Prostate gland (tissue), 2 donors: ENCODE measurements around the gene ILDR2. TPM values are rescaled to one million over a fixed set of nuclear protein-coding genes. Genes with fewer than 3 reads are reported as not detected.

Experiments
- DNase-seq: peaks from one replicate; pipeline ENCODE4 v3.0.0-alpha.2; 2019; ENCODE audit warnings: low spot score
- H3K27ac ChIP-seq, 2 donors: fragments of 200-600 bp; sonication (generic); 2 replicates each; pipeline ENCODE4 v1.5.1; 2017 to 2019
- H3K27me3 ChIP-seq: fragments of 200-600 bp; sonication (generic); replicated peaks from 2 replicates; pipeline ENCODE4 v1.5.1; 2019; ENCODE audit not compliant: insufficient read depth
- H3K36me3 ChIP-seq, 2 donors: fragments of 200-600 bp; sonication (generic); 1 replicate in 1 of 2; 2 replicates in 1 of 2; pipeline versions ENCODE4 v1.5.1 to v1.8.1; 2017 to 2019
- H3K4me1 ChIP-seq: fragments of 200-600 bp; sonication (generic); replicated peaks from 2 replicates; pipeline ENCODE4 v1.5.1; 2019
- H3K4me3 ChIP-seq, 2 donors: fragments of 200-600 bp; sonication (generic); 2 replicates each; pipeline ENCODE4 v1.5.1; 2017 to 2019
- H3K9me3 ChIP-seq: fragments of 200-600 bp; sonication (generic); 2 replicates; pipeline ENCODE4 v1.5.1; 2017
- CTCF ChIP-seq, 4 experiments: fragments of 200-600 bp in 2 of 4; fragments of 450-650 bp in 2 of 4; sonication (generic) in 2 of 4; IDR thresholded peaks; 1 replicate in 3 of 4; 2 replicates in 1 of 4; pipeline ENCODE4 v1.5.1; 2016 to 2019; ENCODE audit warnings: antibody characterized with exemption in 4 of 4, mild to moderate bottlenecking in 2 of 4, moderate library complexity in 2 of 4
- POLR2A ChIP-seq: fragments of 450-650 bp; IDR thresholded peaks from one replicate; pipeline ENCODE4 v1.6.1; 2016; ENCODE audit warnings: antibody characterized with exemption, mild to moderate bottlenecking
- POLR2AphosphoS5 ChIP-seq: sonication (generic); formaldehyde crosslinking; IDR thresholded peaks from one replicate; pipeline ENCODE4 v1.6.1; 2017; ENCODE audit warnings: antibody characterized with exemption
- WGBS: methylation state at CpG from one replicate; pipeline ENCODE4 v1.1.5; 2018; 5-methylcytosine and 5-hydroxymethylcytosine counted together
- intact Hi-C: fragments of 100-400 bp; cut with DNase I; formaldehyde crosslinking; loops from one replicate; pipeline ENCODE4 v1.14.2; 2022
- total RNA-seq, 2 donors: library from RNA; depleted of rRNA; stranded (reverse); fragments of >200 nt; gene quantifications; one replicate each; pipeline ENCODE4 v1.1.0, GENCODE V29; 2016

ILDR2 gene
- total RNA-seq, 2 donors from 2014 or later, result 3.2 to 175 TPM

- TF ChIP-seq CTCF (IDR thresholded peaks at IDR 0.05) (no peak), POLR2AphosphoS5 (no peak), POLR2A (no peak)
- 76% methylated on average over 2 of the region's 2 CpGs for WGBS
- no peaks in the 10 kb centered on the region for H3K4me1 ChIP-seq
- no peaks in the 10 kb centered on the region for H3K9me3 ChIP-seq
- H3K27me3 ChIP-seq, result no peaks in the 10 kb centered on the region
- no peak overlapping the region for H3K4me3 ChIP-seq
- no peaks in the 10 kb centered on the region for H3K36me3 ChIP-seq
- intact Hi-C loops, result no loop called here
- no peak for DNase-seq
- no peak overlapping the region for H3K27ac ChIP-seq
These were observed 19.1 kb downstream of the ILDR2 start for GRCh38 chr1:166956057-166956850.

GRCh38 chr1:166953491-166953890 lies 21.8 kb downstream of the ILDR2 start:
- Histone ChIP-seq H3K4me1 (no peaks in the 10 kb centered on the region), H3K36me3 (no peaks in the 10 kb centered on the region), H3K9me3 (no peaks in the 10 kb centered on the region), H3K27me3 (no peaks in the 10 kb centered on the region), H3K4me3 (no peak overlapping the region), H3K27ac (no peak overlapping the region)
- TF ChIP-seq POLR2A (no peak), POLR2AphosphoS5 (no peak), CTCF (IDR thresholded peaks at IDR 0.05) (no peak)
- intact Hi-C loops, result no loop called here
- DNase-seq, result no peak

GRCh38 chr1:166952002-166952746 lies 23.2 kb downstream of the ILDR2 start:
- peak; percentile 19 for TF ChIP-seq POLR2AphosphoS5
- TF ChIP-seq POLR2A, result no peak
- H3K27ac ChIP-seq, result no peak overlapping the region
- DNase-seq, result peak; percentile 19

GRCh38 chr1:166951050-166951449 lies 24.3 kb downstream of the ILDR2 start:
- WGBS, result 70% methylated on average over 2 of the region's 2 CpGs
- Histone ChIP-seq H3K27ac (no peak overlapping the region), H3K27me3 (no peaks in the 10 kb centered on the region), H3K36me3 (no peaks in the 10 kb centered on the region), H3K4me3 (no peak overlapping the region), H3K9me3 (no peaks in the 10 kb centered on the region), H3K4me1 (no peaks in the 10 kb centered on the region)
- intact Hi-C loops, result no loop called here
- DNase-seq, result no peak
- TF ChIP-seq POLR2A (no peak), POLR2AphosphoS5 (no peak), CTCF (IDR thresholded peaks at IDR 0.05) (no peak)

More at GRCh38 chr1:166952002-166952746, 23.2 kb downstream of the ILDR2 start:
- Histone ChIP-seq H3K4me1 (no peaks in the 10 kb centered on the region), H3K27me3 (no peaks in the 10 kb centered on the region), H3K4me3 (no peak overlapping the region), H3K36me3 (no peaks in the 10 kb centered on the region), H3K9me3 (no peaks in the 10 kb centered on the region)
- intact Hi-C loops, result no loop called here
- 34% methylated on average over 4 of the region's 4 CpGs for WGBS

- Histone ChIP-seq H3K4me1 (no peaks in the 10 kb centered on the region), H3K27ac (no peak overlapping the region), H3K27me3 (no peaks in the 10 kb centered on the region), H3K9me3 (no peaks in the 10 kb centered on the region), H3K36me3 (no peaks in the 10 kb centered on the region), H3K4me3 (no peak overlapping the region)
- WGBS, result 64% methylated on average over 2 of the region's 2 CpGs
- no peak for DNase-seq
- intact Hi-C loops, result no loop called here
- TF ChIP-seq POLR2A, result no peak
- no peak for TF ChIP-seq CTCF (IDR thresholded peaks at IDR 0.05)
These were observed 25.2 kb downstream of the ILDR2 start for GRCh38 chr1:166950156-166950555.
